ENCODE data around the gene SLC17A5.
"Not testable (repeated sequence)": the region's sequence is repeated elsewhere in the genome, so short reads cannot be mapped to it uniquely, and the experiment has no call there.

The SLC17A5 gene

DNA sequence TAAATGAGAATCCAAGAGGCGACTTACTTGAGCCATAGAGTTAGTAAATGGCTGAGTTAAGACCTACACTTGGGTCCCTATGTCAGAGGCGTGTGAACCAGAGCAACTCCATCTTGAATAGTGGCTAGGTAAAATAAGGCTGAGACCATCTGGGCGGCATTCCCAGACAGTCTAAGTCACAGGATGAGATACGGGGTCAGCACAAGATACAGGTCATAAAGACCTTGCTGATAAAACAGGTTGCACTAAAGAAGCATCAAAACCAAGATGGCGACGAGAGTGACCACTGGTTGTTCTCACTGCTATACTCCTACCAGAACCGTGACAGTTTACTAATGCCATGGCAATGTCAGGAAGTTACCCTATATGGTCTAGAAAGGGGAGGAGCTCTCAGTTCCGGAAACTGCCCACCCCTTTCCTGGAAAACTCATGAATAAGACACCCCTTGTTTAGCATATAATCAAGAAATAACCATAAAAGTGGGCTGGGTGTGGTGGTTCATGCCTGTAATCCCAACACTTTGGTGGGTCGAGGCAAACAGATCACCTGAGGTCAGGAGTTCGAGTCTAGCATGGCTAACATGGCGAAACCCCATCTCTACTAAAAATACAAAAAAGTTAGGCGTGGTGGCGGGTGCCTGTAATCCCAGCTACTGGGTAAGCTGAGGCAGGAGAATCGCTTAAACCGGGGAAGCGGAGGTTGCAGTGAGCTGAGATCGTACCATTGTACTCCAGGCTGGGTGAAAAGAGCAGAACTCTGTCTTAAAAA, 89.0 kb downstream of the SLC17A5 start:
- no peak for DNase-seq

DNA sequence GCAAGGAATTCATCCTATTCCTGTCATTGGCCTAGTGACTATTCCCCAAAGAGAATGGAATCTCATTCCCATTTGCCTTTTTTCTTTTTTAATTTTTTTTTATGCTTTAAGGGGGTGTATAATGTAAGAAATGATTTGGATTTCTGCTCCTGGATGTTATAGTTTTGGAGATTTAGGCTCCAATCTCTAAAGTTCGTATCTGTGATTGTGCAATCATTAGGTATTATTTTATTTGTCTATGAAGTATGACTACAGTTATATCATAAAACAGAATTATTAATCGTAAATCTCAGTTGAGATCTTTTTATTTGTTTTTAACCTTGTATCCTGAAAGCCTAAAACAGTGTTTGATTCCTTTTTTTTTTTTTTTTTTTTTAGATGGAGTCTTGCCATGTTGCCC, 91.2 kb downstream of the SLC17A5 start:
- DNase-seq = no peak

DNA sequence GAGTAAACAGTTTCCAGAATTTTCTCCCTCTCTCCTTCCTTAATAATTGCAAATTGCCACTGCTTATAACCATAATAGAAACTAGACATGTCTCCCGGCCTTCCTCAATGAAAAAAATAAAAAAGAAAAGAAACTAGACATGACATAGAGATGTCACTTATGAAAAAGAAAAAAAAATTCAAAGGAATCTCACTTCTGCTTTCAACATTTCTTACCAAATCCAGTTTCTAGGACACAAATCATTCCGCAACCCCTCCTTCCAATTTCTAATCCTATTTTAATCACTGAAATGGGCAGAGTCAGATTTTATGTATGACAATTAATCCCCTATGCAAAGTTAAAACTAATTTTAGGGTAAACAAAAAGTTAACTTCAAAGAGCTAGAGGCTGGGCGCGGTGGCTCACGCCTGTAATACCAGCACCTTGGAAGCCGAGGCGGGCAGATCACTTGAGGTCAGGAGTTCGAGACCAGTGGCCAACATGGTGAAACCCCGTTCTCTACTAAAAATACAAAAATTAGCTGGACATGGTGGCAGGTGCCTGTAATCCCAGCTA, 92.9 kb downstream of the SLC17A5 start:
- DNase-seq = no peak

DNA sequence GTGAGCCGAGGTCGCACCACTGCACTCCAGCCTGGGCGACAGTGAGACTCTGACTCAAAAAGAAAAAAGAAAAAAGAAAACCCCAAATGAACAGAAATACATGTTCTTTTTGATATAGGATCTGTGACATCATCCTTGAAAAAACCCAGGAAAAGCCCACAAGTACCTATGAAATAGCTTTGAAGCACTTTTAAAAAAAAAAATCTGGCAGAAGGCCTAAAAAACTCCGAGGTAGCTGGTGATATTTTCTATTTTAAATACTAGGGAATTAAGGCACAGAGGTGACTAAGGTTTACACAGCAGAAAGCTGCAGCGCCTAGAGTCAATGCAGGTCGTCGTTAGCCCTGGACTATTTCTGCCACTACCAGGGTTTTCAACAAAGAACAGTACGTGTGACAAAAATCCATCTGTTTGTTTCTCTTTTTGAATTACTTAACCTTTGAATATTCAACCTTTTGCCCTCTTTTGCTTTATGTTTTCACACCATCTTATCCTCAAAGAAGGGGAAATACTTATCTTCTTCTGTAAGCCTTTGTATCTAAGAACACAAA, 93.5 kb downstream of the SLC17A5 start:
- no peak for DNase-seq

DNA sequence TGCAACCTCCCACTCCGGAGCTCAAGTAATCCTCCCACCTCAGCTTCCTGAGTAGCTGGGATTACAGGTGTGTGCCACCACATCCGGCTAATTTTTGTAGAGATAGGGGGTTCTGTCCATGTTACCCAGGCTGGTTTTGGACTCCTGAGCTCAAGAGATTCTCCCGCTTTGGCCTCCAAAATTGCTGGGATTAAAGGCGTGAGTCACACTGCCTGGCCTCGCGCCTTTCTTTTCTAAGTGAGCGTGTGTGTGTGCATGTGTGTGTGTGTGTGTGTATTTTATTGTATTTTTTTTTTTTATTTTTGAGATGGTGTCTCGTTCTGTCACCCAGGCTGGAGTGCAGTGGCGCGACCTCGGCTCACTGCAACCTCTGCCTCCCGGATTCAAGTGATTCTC, 94.4 kb downstream of the SLC17A5 start:
- DNase-seq = not testable (repeated sequence)

DNA sequence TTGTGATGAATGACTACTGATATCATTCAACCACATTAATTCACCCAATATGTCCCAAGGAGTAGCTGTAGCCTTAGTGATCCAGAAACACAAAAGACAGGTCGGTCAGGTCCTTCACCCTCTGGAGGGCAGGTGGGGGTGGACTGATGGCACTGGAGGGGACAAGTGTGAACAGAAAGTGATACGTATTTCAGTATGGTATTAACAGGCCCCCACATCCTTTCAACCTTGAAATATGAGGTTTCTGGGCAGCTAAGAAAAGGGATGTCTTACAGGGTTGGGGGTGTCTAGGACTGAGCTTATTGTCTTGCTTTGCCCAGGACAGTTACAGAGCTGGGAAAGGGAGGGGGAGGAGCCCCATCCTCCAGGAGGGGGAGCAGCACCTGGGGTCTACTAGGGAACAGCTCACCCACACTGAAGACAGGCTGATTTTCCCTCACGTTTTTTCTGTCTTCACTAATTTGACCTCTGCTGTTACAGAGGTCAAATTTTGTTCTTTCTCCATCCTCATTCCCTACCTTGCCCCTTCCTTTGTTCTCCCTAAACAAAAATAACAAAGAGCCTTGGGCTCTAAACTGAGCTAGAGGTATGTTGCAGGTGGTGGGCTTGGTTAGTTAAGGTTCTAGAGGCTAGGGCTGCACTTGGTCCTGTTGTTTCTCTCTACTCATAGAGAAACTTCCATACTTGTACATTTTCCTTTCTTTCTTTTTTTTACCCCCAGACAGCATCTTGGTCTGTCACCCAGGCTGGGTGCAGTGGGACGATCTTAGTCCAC, 95.0 kb downstream of the SLC17A5 start:
- no peak for DNase-seq

DNA sequence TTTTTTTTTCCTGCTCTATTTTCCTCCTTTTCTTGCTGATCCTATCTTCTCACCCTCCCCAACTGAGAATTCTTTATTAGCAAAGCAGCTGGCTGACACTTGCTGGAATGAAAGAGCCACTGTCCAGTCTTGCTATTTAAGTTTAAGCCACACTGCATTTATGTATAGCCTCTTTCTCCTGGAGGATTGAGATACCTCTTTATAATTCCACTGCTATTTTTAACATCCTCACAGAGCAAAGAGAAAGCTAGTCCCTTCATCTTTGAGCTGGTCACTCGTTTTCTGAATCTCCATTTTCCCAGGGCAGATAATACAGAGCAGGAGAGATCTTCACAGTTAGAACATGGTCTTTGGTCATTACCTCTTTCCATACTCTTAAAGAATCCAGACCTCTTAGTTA, 97.0 kb downstream of the SLC17A5 start:
- DNase-seq = no peak

DNA sequence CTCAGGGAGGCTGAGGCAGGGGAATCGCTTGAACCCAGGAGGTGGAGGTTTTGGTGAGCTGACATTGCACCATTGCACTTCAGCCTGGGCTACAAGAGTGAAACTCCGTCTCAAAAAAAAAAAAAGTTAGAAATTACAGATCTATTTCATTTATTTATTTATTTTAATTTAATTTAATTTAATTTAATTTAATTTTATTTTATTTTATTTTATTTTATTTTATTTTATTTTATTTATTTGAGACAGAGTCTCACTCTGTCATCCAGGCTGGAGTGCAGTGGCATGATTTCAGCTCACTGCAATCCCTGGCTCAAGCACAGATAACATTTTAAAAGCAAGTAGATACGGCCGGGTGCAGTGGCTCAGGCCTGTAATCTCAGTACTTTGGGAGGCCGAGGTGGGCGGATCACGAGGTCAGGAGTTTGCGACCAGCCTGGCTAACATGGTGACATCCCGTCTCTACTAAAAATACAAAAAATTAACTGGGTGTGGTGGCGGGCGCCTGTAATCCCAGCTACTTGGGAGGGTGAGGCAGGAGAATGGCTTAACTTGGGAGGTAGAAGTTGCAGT, 98.3 kb downstream of the SLC17A5 start:
- DNase-seq = not testable (repeated sequence)

DNA sequence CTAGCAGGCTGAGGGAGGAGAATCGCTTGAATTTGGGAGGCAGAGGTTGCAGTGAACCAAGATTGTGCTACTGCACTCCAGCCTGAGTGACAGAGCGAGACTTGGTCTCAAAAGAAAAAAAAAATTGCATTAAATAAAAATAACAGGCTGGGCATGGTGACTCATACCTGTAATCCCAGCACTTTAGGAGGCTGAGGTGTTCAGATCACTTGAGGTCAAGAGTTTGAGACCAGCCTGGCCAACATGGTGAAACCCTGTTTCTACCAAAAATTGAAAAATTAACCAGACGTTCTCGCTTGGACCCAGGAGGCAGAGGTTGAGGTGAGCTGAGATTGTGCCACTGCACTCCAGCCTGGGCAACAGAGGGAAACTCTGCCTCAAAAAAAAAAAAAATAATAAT, 102.7 kb downstream of the SLC17A5 start:
- not testable (repeated sequence) for DNase-seq

DNA sequence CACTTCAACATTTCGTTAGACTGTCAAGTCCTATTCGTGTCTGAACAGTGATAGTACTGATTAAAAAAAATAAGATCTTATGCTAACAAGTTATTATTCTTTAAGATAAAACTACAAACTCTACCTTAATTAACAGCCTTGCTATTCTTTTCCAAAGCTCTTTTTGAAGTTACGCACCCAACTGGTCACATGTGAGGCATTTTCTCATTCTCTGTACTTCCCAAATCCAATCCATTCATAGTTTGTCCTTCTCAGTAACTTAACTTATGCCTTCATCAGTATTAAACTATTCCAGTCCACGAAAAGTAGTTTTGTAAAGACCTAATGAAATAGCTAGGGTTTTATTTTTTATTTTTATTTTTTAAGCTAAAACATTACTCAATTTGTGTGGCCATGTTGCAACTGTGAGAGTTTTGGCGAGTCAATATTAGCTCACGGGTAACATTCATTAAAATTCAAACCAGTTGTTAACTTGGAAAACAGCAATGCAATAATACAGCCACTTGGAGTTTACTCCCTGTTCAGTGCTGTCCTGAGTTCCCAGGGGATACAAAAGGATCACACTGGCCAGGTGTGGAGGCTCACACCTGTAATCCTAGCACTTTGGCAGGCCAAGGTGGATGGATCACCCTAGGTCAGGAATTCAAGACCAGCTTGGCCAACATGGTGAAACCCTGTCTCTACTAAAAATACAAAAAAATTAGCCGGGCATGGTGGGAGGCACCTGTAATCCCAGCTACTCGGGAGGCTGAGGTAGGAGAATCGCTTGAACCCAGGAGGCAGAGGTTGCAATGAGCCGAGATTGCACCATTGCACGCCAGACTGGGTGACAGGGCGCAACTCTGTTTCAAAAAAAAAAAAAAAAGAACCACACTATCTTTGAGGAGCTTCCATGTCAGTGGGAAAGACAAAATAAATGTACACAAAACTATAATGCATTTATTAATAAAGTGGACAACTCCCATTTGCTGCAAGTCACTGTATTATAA, 105.0 kb downstream of the SLC17A5 start:
- DNase-seq = no peak

DNA sequence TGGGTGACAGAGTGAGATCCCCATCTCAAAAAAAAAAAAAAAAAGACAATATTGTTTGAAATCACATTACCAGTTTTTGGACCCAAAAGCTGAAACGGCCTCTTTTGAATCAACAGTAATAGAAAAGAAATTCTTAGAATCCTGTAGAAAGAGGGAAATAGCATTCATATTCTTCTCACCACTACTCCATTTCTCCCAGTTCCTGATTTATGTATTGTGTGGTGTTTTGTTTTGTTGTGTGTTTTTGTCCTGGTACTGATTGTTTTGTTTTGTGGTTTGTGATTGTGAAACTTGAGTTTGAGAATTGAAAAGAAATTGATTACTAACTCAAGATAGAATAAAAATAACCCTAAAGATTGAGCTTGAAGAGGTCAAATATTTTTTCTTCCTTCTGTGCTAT, 106.8 kb downstream of the SLC17A5 start:
- DNase-seq = no peak

Data from activated T-cell treated with anti-CD3 and anti-CD28 coated beads, Interleukin-2, amount 50 U/mL, for 48 hours (primary cell).